PC-3 (cell line): ENCODE data around the gene TMEM123.

Source experiments
- CTCF ChIP-seq: fragments of 300-600 bp; sonication (generic); conservative IDR thresholded peaks from 2 replicates; pipeline ENCODE4 v1.5.1; 2017; ENCODE audit warnings: antibody characterized with exemption, low read depth, mild to moderate bottlenecking, low read length
- EZH2 ChIP-seq: fragments of 300-600 bp; sonication (generic); IDR thresholded peaks from one replicate; pipeline ENCODE4 v1.6.1; 2017; ENCODE audit warnings: antibody characterized with exemption, mild to moderate bottlenecking, low read length; ENCODE audit not compliant: unreplicated experiment
- EZH2phosphoT487 ChIP-seq: fragments of 300-600 bp; sonication (generic); IDR thresholded peaks from 2 replicates; pipeline ENCODE4 v1.6.1; 2018; ENCODE audit warnings: mild to moderate bottlenecking, antibody characterized with exemption, low read length, borderline replicate concordance

- TF ChIP-seq CTCF = no peak
- no peak for TF ChIP-seq EZH2
- no peak for TF ChIP-seq EZH2phosphoT487
Observed at GRCh38 chr11:102423936-102424335, 28.6 kb downstream of the TMEM123 start.
